ENCODE results near the gene MYL2.
"Not testable (repeated sequence)": the region's sequence is repeated elsewhere in the genome, so short reads cannot be mapped to it uniquely, and the experiment has no call there.

The MYL2 gene, protein sequence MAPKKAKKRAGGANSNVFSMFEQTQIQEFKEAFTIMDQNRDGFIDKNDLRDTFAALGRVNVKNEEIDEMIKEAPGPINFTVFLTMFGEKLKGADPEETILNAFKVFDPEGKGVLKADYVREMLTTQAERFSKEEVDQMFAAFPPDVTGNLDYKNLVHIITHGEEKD

DNA sequence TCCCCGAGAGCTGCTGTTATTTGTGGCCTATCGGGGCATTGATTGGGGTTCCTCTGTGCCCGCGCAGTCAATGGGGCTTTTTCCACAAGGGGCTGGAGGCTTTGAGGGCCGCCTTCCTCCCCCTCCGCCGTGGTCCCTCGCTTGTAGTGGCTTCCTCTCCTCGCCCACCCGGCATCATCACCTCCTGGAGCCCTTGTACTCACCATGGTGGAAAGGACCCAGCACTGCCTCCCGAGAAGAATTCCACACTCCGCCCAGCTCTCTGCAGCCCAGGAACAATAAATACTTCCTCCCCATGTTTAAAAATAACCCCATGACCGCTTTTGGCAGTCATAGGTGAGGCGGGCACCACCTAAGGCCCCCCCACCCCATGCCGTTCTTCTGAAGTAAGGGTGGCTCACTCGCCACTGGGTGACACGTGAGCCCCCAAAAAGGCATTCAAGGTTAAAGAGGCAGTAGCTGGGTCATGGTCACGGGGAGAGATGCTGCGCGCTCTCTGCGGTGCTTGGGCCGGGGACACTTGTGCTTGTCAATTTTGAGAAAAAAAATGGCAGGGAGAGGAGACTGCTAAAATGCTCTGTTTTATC is at the start of gene MYL2:
MYL2 (minus strand) TSS at position 256 of the 587 bp plus-strand sequence; CDS start at position 206, 50 bp downstream.
- no peak for DNase-seq (ENCODE audit: low read depth in 3 of 3, low spot score in 1 of 3)

DNA sequence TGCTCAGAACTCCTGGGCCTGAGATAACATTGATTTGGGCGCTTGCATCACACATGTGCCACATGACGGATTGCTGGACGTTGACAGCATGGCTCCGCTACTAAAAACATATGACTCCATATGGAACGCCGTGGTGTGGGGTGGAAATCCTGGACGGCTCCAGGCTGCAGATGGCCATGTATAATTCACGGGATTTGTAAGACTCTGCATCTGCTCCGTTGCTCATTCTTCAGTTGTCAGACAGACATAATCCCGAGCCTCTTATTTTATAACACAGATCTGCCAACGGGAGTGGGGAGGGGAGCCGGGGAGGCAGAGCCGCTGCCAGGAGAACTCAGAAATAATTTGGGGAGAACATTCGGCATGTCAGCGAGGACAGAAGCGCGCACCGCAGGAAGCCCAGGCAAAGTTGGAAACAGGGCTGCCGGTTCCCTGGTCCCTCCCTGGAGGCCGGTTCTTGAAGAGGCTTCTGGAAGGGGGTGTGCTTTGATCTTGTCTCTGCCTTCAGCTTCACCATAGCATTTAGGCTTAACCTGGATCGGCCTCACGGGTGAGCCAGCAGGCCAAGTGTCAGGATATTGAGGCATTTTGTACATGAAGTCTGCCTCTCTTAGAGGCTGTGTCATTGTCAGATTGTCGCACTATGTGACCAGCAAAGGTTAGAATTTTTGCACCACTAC is 45.8 kb upstream of the MYL2 start:
- DNase-seq (ENCODE audit: low read depth in 3 of 3, low spot score in 1 of 3): no peak

DNA sequence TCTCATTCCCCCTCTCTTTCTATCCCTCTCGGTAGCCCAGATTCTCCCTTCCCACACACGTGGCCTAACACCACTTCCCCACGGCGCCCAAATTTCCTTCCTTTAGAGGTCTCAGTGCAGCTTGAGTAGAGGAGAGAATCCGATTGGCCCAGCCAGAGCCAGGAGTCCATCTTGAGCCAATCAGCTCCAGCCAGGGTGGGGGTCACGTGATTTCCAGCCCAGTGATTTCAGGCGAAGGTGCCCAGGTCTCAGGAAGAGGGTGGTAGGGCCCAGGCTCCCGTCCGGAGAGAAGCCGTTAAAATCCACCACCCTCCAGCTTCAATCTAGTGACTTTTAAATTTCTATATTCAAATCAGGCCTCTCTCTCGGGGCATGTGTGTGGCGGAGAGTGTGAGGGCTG is 45.2 kb upstream of the MYL2 start:
- DNase-seq (ENCODE audit: low read depth in 3 of 3, low spot score in 1 of 3): no peak

DNA sequence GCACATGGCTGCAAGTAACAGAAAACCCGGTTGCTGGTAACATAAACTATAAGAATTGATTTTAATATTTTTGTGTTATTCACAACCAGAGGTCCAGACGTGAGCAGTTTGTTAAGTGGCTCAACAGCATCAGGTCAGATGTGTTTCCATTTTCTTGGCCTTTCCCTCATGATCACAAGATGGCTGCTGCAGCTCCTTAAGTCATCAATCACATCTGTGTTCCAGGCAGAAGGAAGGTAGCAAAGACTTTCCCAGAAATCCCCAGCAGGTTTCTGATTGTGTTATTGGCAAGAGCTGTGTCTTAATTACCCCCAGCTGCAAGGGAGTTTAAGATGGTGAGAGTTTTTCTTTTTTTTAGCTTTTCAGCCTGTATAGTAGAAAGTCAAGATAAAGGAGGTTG is 40.4 kb upstream of the MYL2 start:
- DNase-seq (ENCODE audit: low read depth in 3 of 3, low spot score in 1 of 3): no peak

DNA sequence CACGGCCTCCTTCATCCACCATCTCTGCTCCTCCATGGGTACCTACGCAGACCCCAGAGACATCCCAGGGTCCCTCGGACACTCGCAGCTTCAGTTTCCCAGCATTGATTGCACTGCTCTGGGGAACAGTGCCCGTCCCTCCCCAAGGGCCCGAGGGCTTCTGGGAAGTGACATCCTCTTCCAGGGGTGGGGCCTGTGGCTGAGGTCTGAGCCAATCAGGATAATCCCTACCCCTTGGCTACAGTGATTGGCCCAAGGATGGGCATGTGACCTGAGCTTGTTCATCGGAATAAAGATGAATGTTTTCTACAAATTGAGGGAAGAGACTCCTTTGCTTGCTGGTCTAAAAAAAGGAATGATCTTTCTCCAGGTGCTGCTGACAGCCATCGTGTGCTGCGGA is 37.3 kb upstream of the MYL2 start:
- no peak for DNase-seq (ENCODE audit: low read depth in 3 of 3, low spot score in 1 of 3)

DNA sequence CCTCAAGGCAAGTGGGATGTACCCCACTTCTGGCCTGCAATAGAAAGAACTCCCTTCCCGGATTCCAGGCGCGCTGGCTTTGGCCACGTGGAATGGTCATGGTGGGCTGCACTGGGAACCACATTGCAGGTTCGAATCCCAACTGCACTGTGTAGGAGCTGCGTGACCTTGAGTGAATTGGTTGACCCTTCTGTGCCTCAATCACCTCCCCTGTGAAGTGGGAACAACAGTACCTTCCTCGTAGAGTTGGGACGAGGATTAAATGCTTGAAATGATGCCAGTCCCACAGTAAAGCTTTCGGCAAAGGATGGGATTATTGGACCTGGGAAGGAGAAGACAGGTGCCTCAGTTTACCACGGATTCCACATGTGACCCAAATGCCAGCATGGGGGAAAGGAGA is 36.8 kb upstream of the MYL2 start:
- DNase-seq (ENCODE audit: low read depth in 3 of 3, low spot score in 1 of 3): no peak

DNA sequence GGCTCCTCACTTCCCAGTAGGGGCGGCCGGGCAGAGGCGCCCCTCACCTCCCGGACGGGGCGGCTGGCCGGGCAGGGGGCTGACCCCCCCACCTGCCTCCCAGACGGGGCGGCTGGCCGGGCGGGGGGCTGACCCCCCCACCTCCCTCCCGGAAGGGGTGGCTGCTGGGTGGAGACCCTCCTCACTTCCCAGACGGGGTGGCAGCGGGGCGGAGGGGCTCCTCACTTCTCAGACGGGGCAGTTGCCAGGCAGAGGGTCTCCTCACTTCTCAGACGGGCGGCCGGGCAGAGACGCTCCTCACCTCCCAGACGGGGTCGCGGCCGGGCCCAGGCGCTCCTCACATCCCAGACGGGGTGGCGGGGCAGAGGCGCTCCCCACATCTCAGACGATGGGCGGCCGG is 30.5 kb upstream of the MYL2 start:
- not testable (repeated sequence) for DNase-seq (ENCODE audit: low read depth in 3 of 3, low spot score in 1 of 3)

DNA sequence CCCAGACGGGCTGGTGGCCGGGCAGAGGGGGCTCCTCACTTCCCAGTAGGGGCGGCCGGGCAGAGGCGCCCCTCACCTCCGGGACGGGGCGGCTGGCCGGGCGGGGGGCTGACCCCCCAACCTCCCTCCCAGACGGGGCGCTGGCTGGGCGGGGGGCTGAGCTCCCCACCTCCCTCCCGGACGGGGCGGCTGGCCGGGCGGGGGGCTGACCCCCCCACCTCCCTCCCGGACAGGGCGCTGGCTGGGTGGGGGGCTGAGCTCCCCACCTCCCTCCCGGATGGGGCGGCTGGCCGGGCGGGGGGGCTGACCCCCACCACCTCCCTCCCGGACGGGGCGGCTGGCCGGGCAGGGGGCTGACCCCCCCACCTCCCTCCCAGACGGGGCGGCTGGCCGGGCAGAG is 30.1 kb upstream of the MYL2 start:
- DNase-seq (ENCODE audit: low read depth in 3 of 3, low spot score in 1 of 3): not testable (repeated sequence)

DNA sequence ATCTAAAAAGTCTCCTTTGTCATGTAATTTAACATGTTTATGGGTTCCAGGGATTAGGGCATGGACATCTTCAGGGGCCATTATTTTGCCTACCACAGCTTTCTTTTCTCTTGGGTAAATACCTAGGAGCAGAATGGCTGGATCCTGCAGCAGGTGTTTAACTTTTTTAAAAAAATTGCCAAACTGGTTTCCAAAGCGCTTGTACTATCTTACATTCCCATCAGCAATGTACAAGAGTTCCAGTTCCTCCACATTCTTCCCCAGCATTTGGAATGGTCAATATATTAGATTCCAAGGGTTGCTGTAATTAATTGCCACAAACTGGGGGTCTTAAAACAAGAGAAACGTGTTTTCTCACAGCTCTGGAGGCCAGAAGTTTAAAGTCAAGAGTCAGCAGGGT is 27.7 kb upstream of the MYL2 start:
- no peak for DNase-seq (ENCODE audit: low read depth in 3 of 3, low spot score in 1 of 3)

DNA sequence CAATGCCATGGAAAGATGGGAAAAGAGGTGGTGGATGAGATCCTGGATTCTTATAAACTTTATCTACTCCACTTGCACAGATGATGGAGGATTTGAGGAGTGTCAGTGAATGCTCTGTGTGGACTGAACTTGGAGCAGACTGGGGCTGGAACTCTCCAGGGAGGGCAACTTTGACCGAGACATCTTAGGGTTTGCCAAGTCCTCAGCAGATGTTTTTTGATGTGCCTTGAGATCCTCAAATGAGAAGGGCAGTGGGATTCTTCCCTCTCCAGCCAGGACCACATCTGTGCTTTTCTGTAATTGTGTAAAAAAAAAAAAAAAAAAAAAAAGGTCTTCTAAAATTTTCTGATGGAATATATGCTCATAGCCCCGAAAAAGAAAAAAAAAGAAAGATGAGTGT is 23.0 kb upstream of the MYL2 start:
- DNase-seq (ENCODE audit: low read depth in 3 of 3, low spot score in 1 of 3): no peak

DNA sequence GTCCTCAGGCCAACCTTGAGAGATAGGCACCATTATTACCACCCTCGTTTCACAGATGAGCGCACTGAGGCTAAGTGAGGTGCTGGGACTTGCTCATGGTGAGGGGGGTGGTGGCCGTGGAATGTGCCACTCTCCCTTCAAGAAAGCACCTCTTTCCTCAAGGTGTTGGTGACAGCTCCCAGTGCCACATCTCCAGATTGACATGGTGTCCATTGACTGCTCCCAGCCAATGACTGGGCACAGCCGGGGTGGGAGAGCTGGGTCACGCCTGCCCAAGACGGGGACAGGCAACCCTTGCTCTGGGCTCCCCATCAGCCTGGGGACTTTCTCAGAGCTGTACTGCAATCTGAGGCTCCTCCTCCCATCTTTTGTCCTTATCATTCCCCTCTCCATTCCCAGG is 21.0 kb upstream of the MYL2 start:
- no peak for DNase-seq (ENCODE audit: low read depth in 3 of 3, low spot score in 1 of 3)

DNA sequence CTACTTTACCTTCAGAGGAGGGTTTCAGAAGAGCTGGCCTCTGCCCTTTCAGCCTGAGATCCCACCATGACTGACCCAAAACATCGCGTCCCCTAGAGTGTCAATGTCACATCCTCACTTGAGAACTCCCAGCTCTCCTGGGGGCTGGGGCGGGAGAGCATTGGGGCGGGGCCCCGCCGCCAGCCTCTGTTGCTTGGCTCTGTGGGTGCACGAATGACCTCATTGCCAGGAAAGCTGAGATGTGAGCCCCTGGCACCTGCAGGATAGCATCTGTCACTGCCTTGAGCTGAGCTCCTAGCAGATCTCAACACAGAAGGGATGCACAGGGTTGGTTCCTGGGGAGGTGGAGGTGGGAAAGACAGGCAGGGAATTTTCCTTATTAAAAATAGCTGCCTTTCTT is 20.6 kb upstream of the MYL2 start:
- no peak for DNase-seq (ENCODE audit: low read depth in 3 of 3, low spot score in 1 of 3)

DNA sequence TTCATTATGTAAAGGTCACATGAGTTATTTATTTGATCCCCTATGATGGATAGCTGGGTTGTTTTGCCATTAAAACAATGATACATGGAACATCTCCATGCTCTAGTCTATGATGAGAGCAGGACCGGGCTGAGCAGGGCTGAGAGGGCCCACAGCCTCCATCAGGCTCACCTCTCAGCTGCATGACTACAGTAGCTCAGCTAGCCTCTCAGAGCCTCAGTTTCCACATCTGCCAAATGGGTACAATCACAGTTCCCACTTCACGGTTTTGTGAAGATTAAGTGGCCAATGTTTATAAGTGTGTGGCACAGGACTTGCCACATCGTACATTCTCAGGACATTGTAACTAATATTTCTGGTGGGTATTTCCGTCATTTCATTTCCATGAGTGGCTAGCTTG is 19.9 kb upstream of the MYL2 start:
- no peak for DNase-seq (ENCODE audit: low read depth in 3 of 3, low spot score in 1 of 3)

DNA sequence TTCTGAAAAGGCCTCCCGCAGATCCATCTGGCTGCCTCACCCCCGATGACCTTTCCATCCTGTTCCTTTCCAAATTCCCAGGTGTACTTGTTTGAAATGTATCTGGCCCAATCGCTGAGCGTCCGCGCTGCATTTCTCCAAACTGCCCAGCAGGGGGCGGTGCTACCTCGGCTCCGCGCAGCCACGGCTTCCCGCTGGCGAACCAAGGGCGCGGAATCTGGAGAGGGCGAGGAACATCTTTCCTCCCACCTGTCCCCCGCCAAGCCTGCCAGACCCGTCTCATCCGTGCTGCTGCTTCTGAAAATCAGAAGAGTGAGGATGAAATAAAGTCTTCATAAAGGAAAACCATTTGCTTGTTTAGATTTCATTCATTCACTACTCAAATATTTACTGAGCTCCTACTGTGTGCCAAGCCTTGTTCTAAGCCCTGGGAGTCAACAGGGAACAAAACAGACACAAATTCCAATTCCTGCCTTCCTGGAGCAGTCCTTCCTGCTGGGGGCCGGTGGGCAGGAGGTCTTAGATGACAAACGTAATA is 16.8 kb upstream of the MYL2 start:
- DNase-seq (ENCODE audit: low read depth in 3 of 3, low spot score in 1 of 3): peak in 2 of 3 donors; percentile 19 to 51

DNA sequence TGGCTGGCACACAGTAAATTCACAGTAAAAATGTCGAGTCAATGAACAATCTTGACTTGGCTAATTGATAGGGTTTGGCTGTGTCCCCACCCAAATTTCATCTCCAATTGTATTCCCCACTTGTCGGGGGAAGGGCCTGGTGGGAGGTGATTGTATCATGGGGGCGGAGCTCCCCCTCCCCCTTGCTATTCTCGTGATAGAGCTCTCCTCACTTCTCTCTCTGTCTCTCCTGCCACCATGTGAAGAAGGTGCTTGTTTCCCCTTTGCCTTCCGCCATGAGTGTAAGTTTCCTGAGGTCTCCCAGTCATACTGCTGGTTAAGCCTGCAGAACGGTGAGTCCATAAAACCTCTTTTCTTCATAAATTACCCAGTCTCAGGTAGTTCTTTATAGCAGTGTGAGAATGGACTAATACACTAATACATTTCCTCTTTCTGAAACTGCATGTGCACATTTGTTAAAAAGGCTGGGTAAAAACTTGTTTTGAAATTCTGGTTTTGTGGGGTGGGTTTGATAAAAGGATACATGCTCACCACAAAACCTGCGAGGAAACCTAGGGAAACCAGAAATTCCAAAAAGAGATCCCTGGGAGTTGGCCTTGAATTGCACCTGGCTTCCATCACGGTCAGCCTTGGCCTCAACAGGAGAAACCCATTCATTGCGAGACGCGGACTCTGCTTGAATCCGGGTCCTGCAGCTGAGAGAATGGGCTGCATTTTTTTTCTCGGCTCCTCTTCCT is 16.2 kb upstream of the MYL2 start:
- no peak for DNase-seq (ENCODE audit: low read depth in 3 of 3, low spot score in 1 of 3)

DNA sequence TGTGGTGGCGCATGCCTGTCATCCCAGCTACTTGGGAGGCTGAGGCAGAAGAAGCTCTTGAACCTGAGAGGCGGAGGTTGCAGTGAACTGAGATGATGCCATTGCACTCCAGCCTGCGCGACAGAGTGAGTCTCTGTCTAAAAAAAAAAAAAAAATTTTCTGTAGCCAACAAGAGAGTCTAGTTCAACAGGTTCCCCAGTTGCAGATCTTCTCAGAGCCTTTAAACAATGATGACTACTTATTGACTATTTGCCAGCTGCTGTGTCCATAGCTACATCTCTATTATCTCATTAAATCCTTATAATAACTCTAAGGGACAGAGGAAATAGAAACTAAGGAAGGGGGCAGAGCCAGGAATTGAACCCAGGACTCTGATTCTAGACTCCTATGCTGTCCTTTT is 15.2 kb upstream of the MYL2 start:
- no peak for DNase-seq (ENCODE audit: low read depth in 3 of 3, low spot score in 1 of 3)

DNA sequence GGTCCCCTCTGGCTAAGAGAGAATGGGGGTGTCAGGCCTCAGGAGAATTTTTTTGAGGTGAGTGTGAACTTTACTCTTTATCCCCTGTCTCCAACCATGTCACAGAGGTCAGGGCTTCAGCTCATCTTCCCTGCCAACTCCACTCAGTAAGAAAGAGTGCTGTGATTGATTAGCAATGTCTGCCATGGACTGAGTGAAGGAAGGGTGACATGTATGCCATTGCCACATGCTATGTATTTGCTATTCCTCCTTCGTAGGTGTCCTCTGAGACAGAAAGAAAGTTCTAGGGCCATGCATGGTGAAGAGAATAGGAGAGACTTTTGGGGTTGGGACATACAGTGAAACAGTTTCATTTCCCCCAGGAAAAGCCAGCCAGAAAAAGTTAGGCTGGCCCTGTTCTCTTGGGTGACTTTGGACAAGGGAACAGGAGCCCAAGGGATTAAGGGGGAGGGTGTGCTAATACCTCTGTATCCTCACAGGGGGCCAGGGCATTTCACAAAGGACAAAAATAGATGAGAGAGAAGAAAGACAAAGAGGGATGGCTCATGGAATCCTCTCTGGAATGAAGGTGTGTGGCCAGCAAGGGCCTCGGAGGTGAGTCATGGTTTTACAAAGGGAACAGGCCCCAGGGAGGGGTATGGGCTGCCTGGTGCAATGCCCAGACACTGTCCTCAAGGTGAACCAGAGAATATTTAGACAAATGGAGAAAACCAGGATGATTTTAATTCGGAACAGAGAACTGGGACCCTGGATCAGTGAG is 13.9 kb upstream of the MYL2 start:
- DNase-seq (ENCODE audit: low read depth in 3 of 3, low spot score in 1 of 3): no peak

DNA sequence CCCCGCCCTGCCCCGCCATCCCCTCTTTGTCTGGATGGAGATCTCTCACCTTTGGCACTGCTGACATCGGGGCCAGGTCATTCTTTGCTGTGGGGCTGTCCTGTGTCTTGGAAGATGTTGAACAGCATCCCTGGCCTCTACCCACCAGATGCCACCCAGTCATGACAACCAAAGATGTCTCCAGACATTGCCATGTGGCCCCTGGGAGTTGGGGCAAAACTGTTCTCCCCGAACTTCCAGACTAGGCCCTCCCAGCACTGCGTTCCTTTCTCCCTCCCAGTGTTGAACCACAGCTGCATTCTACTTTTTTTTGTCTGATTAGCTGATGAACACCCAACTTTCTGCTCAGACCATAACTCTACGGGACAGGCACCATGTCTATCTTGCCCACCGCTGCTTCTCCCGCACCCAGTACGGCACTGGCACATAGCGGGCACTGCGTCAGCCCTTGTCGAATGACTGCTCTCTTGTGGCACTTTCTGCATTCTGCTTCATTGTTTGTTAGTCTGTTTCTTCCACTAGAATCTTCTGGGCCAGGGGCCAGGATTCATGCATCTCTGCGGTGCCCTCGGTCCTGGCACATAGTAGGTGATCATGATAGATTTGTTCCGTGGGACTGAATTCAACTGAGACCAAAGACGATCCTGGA is 13.1 kb upstream of the MYL2 start:
- DNase-seq (ENCODE audit: low read depth in 3 of 3, low spot score in 1 of 3): no peak

DNA sequence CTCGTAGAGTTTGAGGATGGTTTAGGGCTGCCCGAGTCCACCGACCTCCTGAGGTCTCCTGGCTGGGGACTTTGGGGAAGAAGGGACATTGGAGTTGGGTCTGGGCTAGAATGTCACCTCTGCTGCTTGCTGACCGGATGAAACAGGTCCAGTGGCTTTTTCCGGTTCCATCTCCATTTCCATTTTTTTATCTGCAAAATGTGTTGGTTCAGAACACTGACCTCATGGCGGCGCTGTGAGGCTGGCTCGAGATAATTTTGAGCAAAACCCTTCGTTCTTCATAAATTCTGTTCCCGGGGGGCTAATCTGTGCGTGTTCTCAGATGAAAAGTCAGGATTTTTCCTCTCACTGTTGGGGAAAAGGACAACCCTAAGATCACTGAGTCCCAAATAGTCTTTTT is 11.7 kb upstream of the MYL2 start:
- DNase-seq (ENCODE audit: low read depth in 3 of 3, low spot score in 1 of 3): no peak

DNA sequence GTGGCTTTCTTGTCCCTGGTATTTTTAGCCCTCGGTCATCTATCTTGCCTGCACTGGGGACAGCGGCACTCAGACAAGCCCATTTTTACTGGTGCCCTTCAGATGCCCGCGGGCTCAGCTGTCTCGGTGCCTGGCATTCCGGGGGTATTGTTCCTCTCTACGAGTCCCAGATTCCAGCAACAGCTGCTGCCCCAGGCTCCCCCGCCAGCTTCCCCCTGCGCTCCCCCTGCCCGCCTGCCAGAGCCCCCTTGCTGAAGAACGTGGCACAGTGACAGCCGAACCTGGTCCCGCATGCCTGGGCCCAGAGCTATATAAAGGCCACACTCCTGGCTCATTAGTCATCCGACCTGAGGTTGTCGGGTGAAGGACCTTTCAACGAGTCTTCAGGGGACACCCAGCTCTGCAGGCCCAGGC is 10.9 kb upstream of the MYL2 start:
- no peak for DNase-seq (ENCODE audit: low read depth in 3 of 3, low spot score in 1 of 3)
